CD14-positive monocyte (primary cell): ENCODE data around the gene UQCRQ. TPM values are rescaled to one million over a fixed set of nuclear protein-coding genes. Genes with fewer than 3 reads are reported as not detected.

ENCODE experiments used
- DNase-seq, 3 donors: peaks; one replicate each; pipeline ENCODE4 v3.0.0-alpha.2; 2011 to 2022
- H2AFZ ChIP-seq: 2 replicates; pipeline ENCODE4 v1.6.0; 2012; ENCODE audit warnings: mild to moderate bottlenecking, low read depth, low read length, inconsistent platforms; ENCODE audit not compliant: insufficient read depth, poor library complexity, severe bottlenecking
- H3K27ac ChIP-seq, 2 donors: 1 replicate in 1 of 2; 2 replicates in 1 of 2; pipeline ENCODE4 v1.5.1; 2012 to 2013; ENCODE audit warnings: low read length in 2 of 2, control low read depth in 1 of 2, inconsistent platforms in 1 of 2, low read depth in 1 of 2, mild to moderate bottlenecking in 1 of 2
- H3K27me3 ChIP-seq, 2 donors: one replicate each; pipeline versions ENCODE4 v1.6.0 to v1.6.1; 2011 to 2013; ENCODE audit warnings: low read length in 2 of 2; ENCODE audit not compliant: control insufficient read depth in 2 of 2, insufficient read depth in 2 of 2
- H3K36me3 ChIP-seq, 2 donors: replicated peaks in 1 of 2; 1 replicate in 1 of 2; 2 replicates in 1 of 2; pipeline versions ENCODE4 v1.5.1 to v1.6.1; 2012 to 2013; ENCODE audit warnings: low read length in 2 of 2, control low read depth in 1 of 2, inconsistent platforms in 1 of 2, mild to moderate bottlenecking in 1 of 2; ENCODE audit not compliant: insufficient read depth in 2 of 2, control insufficient read depth in 1 of 2
- H3K4me1 ChIP-seq, 2 donors: 1 replicate in 1 of 2; 2 replicates in 1 of 2; pipeline versions ENCODE4 v1.5.1 to v1.6.1; 2012 to 2013; ENCODE audit warnings: low read length in 2 of 2, control low read depth in 1 of 2, inconsistent platforms in 1 of 2, mild to moderate bottlenecking in 1 of 2, moderate library complexity in 1 of 2; ENCODE audit not compliant: insufficient read depth in 2 of 2, control insufficient read depth in 1 of 2
- H3K4me2 ChIP-seq: replicated peaks from 2 replicates; pipeline ENCODE3; 2012; ENCODE audit warnings: low read length, moderate library complexity, mild to moderate bottlenecking; ENCODE audit not compliant: poor library complexity, severe bottlenecking; ENCODE audit errors: extremely low read depth
- H3K4me3 ChIP-seq, 3 experiments: fragments of 200-600 bp in 1 of 3; sonication (generic) in 1 of 3; replicated peaks in 1 of 3; 1 replicate in 2 of 3; 2 replicates in 1 of 3; pipeline ENCODE4 v1.5.1; 2011 to 2013; ENCODE audit warnings: low read length in 3 of 3, mild to moderate bottlenecking in 3 of 3, control low read depth in 2 of 3, low read depth in 2 of 3, inconsistent platforms in 1 of 3, moderate library complexity in 1 of 3
- H3K79me2 ChIP-seq: 2 replicates; pipeline ENCODE4 v1.6.0; 2012; ENCODE audit warnings: mild to moderate bottlenecking, control low read depth, inconsistent platforms, low read length, moderate library complexity; ENCODE audit not compliant: insufficient read depth
- H3K9ac ChIP-seq: 2 replicates; pipeline ENCODE4 v1.6.0; 2017; ENCODE audit warnings: low read length, mild to moderate bottlenecking; ENCODE audit not compliant: insufficient read depth, poor library complexity, severe bottlenecking
- H3K9me3 ChIP-seq, 2 donors: replicated peaks in 1 of 2; 1 replicate in 1 of 2; 2 replicates in 1 of 2; pipeline versions ENCODE4 v1.5.1 to v1.6.1; 2012 to 2013; ENCODE audit warnings: low read length in 2 of 2, control low read depth in 1 of 2; ENCODE audit not compliant: control insufficient read depth in 1 of 2, insufficient read depth in 1 of 2
- H4K20me1 ChIP-seq: 2 replicates; pipeline ENCODE4 v1.6.0; 2012; ENCODE audit warnings: mild to moderate bottlenecking, low read length, control low read depth, moderate library complexity; ENCODE audit not compliant: insufficient read depth
- H3K27ac Mint-ChIP-seq, 7 donors: one replicate each; pipeline ENCODE4 v1.8.0; 2020; ENCODE audit warnings: mild to moderate bottlenecking in 7 of 7, mixed read lengths in 7 of 7, moderate library complexity in 6 of 7, inconsistent platforms in 2 of 7
- H3K27me3 Mint-ChIP-seq, 3 donors: one replicate each; pipeline ENCODE4 v1.8.0; 2021 to 2022; ENCODE audit warnings: low read depth in 3 of 3, mild to moderate bottlenecking in 3 of 3, mixed read lengths in 3 of 3, moderate library complexity in 3 of 3, inconsistent platforms in 1 of 3
- H3K36me3 Mint-ChIP-seq, 2 donors: one replicate each; pipeline ENCODE4 v1.8.0; 2020; ENCODE audit warnings: mixed read lengths in 2 of 2, inconsistent platforms in 1 of 2, mild to moderate bottlenecking in 1 of 2
- H3K4me1 Mint-ChIP-seq: one replicate; pipeline ENCODE4 v1.8.0; 2020; ENCODE audit warnings: mild to moderate bottlenecking, mixed read lengths
- H3K4me3 Mint-ChIP-seq, 2 donors: one replicate each; pipeline ENCODE4 v1.8.0; 2020; ENCODE audit warnings: mild to moderate bottlenecking in 2 of 2, mixed read lengths in 2 of 2, moderate library complexity in 1 of 2
- H3K9me3 Mint-ChIP-seq, 7 donors: one replicate each; pipeline ENCODE4 v1.8.0; 2020 to 2022; ENCODE audit warnings: mixed read lengths in 7 of 7, mild to moderate bottlenecking in 6 of 7, moderate library complexity in 6 of 7, inconsistent platforms in 2 of 7
- CTCF ChIP-seq: fragments of 200-600 bp; IDR thresholded peaks from one replicate; pipeline ENCODE4 v1.8.0; 2022; ENCODE audit warnings: antibody characterized with exemption, mild to moderate bottlenecking
- WGBS: methylation state at CpG from one replicate; pipeline ENCODE4 v1.1.5; 2013; ENCODE audit warnings: missing lambda C conversion rate; ENCODE audit not compliant: insufficient coverage; 5-methylcytosine and 5-hydroxymethylcytosine counted together
- intact Hi-C, 2 donors: fragments of 100-400 bp; cut with micrococcal nuclease; formaldehyde crosslinking; loops; one replicate each; pipeline versions ENCODE4 v1.15.0 to v1.15.1; 2023
- polyA plus RNA-seq, 3 donors: library from polyadenylated mRNA; depleted of rRNA in 1 of 3; unstranded in 2 of 3; stranded (reverse) in 1 of 3; fragments of 300-500 nt in 2 of 3; fragments of >200 nt in 1 of 3; fragmentation: Illumina TruSeq in 2 of 3; gene quantifications; 1 replicate in 2 of 3; 2 replicates in 1 of 3; pipeline ENCODE4 v1.2.3, GENCODE V29; 2012 to 2021

UQCRQ gene
- polyA plus RNA-seq, 3 donors = 81.6 to 880 (median 879) TPM

GRCh38 chr5:132867046-132867451 is 607 bp downstream of the UQCRQ start:
- Histone ChIP-seq H3K9me3 (no peaks in the 10 kb centered on the region), H4K20me1 (no peaks in the 10 kb centered on the region), H3K27me3 (no peaks in the 10 kb centered on the region), H2AFZ (peak overlapping the region; percentile 91), H3K4me1 (peaks cover 14 to 33% of the 10 kb centered on the region in 2 donors), H3K36me3 (peaks cover 13 to 44% of the 10 kb centered on the region in 2 donors), H3K4me2 (peak overlapping the region; percentile 90), H3K4me3 (peak overlapping the region; percentile 47 to 87 (median 78)), H3K9ac (peak overlapping the region; percentile 91), H3K79me2 (peaks cover 17% of the 10 kb centered on the region), H3K27ac (peak overlapping the region; percentile 92 to 97)
- Mint-ChIP-seq H3K4me1 (peaks cover 19% of the 10 kb centered on the region), H3K36me3 (peaks cover 19 to 34% of the 10 kb centered on the region in 2 donors), H3K9me3 (no peaks in the 10 kb centered on the region), H3K4me3 (peak overlapping the region; percentile 96 to 99), H3K27ac (peak overlapping the region; percentile 94 to 100 (median 99)), H3K27me3 (peaks cover 2% of the 10 kb centered on the region in 3 donors)
- intact Hi-C loops = loop anchor here (5.0 to 10.0 kb wide), 2 partner anchors 185 to 572 kb away; partner anchors contain the start of genes HSPA4 (in 1 of the 2) and SLC22A4 (in 1 of the 2)
- TF ChIP-seq CTCF = no peak
- DNase-seq = no peak
- 5% methylated on average over 11 of the region's 13 CpGs for WGBS

DNA sequence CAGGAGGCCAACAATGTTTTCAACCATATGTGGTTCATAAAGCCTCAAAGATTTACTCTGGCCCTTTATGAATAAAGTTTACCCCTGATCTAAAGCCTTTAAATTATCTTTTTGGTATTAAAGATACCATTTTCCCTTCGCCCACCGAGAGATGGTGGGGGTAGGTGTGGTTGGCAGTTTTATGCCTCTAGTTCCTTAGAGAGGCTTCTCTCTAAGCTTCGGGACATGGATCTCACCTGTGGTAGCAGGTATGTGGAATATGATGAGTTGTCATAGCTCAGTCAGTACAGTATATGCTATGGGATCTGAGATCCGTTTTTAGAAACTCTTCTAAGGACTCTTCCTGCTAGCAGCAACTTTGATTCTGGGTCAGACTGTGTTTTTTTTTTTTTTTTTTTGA is 2.3 kb downstream of the UQCRQ start:
- WGBS = 93% methylated on average over 3 of the region's 4 CpGs
- no peaks in the 10 kb centered on the region for H3K9me3 Mint-ChIP-seq
- peaks cover 13 to 61% of the 10 kb centered on the region in 2 donors for H3K36me3 ChIP-seq
- TF ChIP-seq CTCF = no peak
- peak overlapping the region in 1 of 2 donors; percentile 32 for H3K27ac ChIP-seq
- peak overlapping the region in 5 of 7 donors; percentile 27 to 99 (median 65) for H3K27ac Mint-ChIP-seq
- no peaks in the 10 kb centered on the region for H4K20me1 ChIP-seq
- DNase-seq = no peak
- H3K9ac ChIP-seq = no peak overlapping the region
- H3K36me3 Mint-ChIP-seq = peaks cover 26 to 49% of the 10 kb centered on the region in 2 donors
- intact Hi-C loops = loop anchor here (5.0 to 10.0 kb wide), 2 partner anchors 184 to 574 kb away; partner anchors contain the start of genes HSPA4 (in 1 of the 2) and SLC22A4 (in 1 of the 2)
- peaks cover 17% of the 10 kb centered on the region for H3K79me2 ChIP-seq
- peaks cover 14 to 25% of the 10 kb centered on the region in 2 donors for H3K4me1 ChIP-seq
- no peak overlapping the region for H3K4me2 ChIP-seq
- H3K27me3 Mint-ChIP-seq = peaks cover 0 to 2% (median 2%) of the 10 kb centered on the region in 3 donors
- no peaks in the 10 kb centered on the region for H3K27me3 ChIP-seq
- no peaks in the 10 kb centered on the region for H3K9me3 ChIP-seq
- H2AFZ ChIP-seq = no peak overlapping the region
- H3K4me3 ChIP-seq = no peak overlapping the region
- peaks cover 17% of the 10 kb centered on the region for H3K4me1 Mint-ChIP-seq
- H3K4me3 Mint-ChIP-seq = no peak overlapping the region
